SK-N-SH treated with all-trans-retinoic acid at 6 μM for 48 hours (cell line): ENCODE results near the gene ZC3H10.

Source experiments
- CREB5 ChIP-seq: fragments of 250-450 bp; sonication (Bioruptor Pico); IDR thresholded peaks from 2 replicates; pipeline ENCODE4 v1.5.1; 2020; ENCODE audit warnings: low read depth, mild to moderate bottlenecking, moderate library complexity
- CSDC2 ChIP-seq: fragments of 250-450 bp; sonication (Bioruptor Pico); IDR thresholded peaks from 2 replicates; pipeline ENCODE4 v1.5.0; 2020; ENCODE audit warnings: mild to moderate bottlenecking, moderate library complexity
- PATZ1 ChIP-seq: fragments of 250-450 bp; sonication (Bioruptor Pico); IDR thresholded peaks from 2 replicates; pipeline ENCODE4 v1.8.0; 2020; ENCODE audit warnings: mild to moderate bottlenecking, moderate library complexity, borderline replicate concordance
- PPARA ChIP-seq: fragments of 250-450 bp; sonication (Bioruptor Pico); IDR thresholded peaks from 2 replicates; pipeline ENCODE4 v1.5.0; 2020; ENCODE audit warnings: mild to moderate bottlenecking, borderline replicate concordance
- SNAI2 ChIP-seq: fragments of 250-450 bp; sonication (Bioruptor Pico); IDR thresholded peaks from 2 replicates; pipeline ENCODE4 v1.5.0; 2020; ENCODE audit warnings: mild to moderate bottlenecking, moderate library complexity
- TSHZ2 ChIP-seq: fragments of 250-450 bp; sonication (Bioruptor Pico); IDR thresholded peaks from 2 replicates; pipeline ENCODE4 v1.5.0; 2020; ENCODE audit warnings: mild to moderate bottlenecking, moderate library complexity
- ZC3H10 ChIP-seq: fragments of 250-450 bp; sonication (Bioruptor Pico); IDR thresholded peaks from 2 replicates; pipeline ENCODE4 v1.5.1; 2021; ENCODE audit warnings: mild to moderate bottlenecking, moderate library complexity
- ZFP3 ChIP-seq: fragments of 250-450 bp; sonication (Bioruptor Pico); IDR thresholded peaks from 2 replicates; pipeline ENCODE4 v1.5.0; 2020; ENCODE audit warnings: mild to moderate bottlenecking, moderate library complexity
- ZNF70 ChIP-seq: fragments of 450-650 bp; formaldehyde crosslinking; IDR thresholded peaks from 2 replicates; pipeline ENCODE4 v1.5.0; 2020; ENCODE audit warnings: mild to moderate bottlenecking, moderate library complexity

GRCh38 chr12:56150563-56150962, 32.5 kb downstream of the ZC3H10 start:
- TF ChIP-seq ZNF70 (CRISPR knock-in tag), result no peak
- TF ChIP-seq TSHZ2 (CRISPR knock-in tag), result no peak
- no peak for TF ChIP-seq CSDC2 (CRISPR knock-in tag)
- TF ChIP-seq CREB5, result no peak
- no peak for TF ChIP-seq PATZ1 (CRISPR knock-in tag)
- TF ChIP-seq PPARA, result no peak
- no peak for TF ChIP-seq SNAI2 (CRISPR knock-in tag)
- no peak for TF ChIP-seq ZFP3 (CRISPR knock-in tag)
- no peak for TF ChIP-seq ZC3H10 (CRISPR knock-in tag)
